Gastrocnemius medialis (tissue), 4 donors: ENCODE data around the gene ZFAND6. TPM values are rescaled to one million over a fixed set of nuclear protein-coding genes. Genes with fewer than 3 reads are reported as not detected.
"Not testable (repeated sequence)": the region's sequence is repeated elsewhere in the genome, so short reads cannot be mapped to it uniquely, and the experiment has no call there.

Experiments
- ATAC-seq, 2 donors: fragments of 150-250 bp; one replicate each; pipeline ENCODE4 v1.9.1; 2016
- DNase-seq, 2 donors: peaks; one replicate each; pipeline ENCODE4 v3.0.0-alpha.2; 2019
- H3K27ac ChIP-seq, 4 donors: fragments of 200-600 bp; sonication (generic); 1 replicate in 1 of 4; 2 replicates in 3 of 4; pipeline ENCODE4 v1.5.1; 2016 to 2018; ENCODE audit warnings: mild to moderate bottlenecking in 2 of 4, moderate library complexity in 1 of 4
- H3K27me3 ChIP-seq, 3 donors: fragments of 200-600 bp; sonication (generic) in 2 of 3; 1 replicate in 1 of 3; 2 replicates in 2 of 3; pipeline versions ENCODE4 v1.5.1 to v1.6.0; 2016 to 2019; ENCODE audit warnings: mild to moderate bottlenecking in 1 of 3, moderate library complexity in 1 of 3
- H3K36me3 ChIP-seq, 2 donors: fragments of 200-600 bp; sonication (generic) in 1 of 2; one replicate each; pipeline ENCODE4 v1.5.1; 2017 to 2018
- H3K4me1 ChIP-seq, 2 donors: fragments of 200-600 bp; sonication (generic) in 1 of 2; one replicate each; pipeline ENCODE4 v1.5.1; 2016 to 2017; ENCODE audit warnings: mild to moderate bottlenecking in 2 of 2
- H3K4me3 ChIP-seq, 4 donors: fragments of 200-600 bp; sonication (generic) in 3 of 4; 1 replicate in 1 of 4; 2 replicates in 3 of 4; pipeline ENCODE4 v1.5.1; 2016 to 2019; ENCODE audit warnings: mild to moderate bottlenecking in 2 of 4
- H3K9me3 ChIP-seq, 3 donors: fragments of 200-600 bp; sonication (generic) in 2 of 3; 1 replicate in 1 of 3; 2 replicates in 2 of 3; pipeline ENCODE4 v1.5.1; 2016 to 2019
- POLR2A ChIP-seq, 2 donors: fragments of 450-650 bp; IDR thresholded peaks; one replicate each; pipeline ENCODE4 v1.6.1; 2017; ENCODE audit warnings: antibody characterized with exemption in 2 of 2, mild to moderate bottlenecking in 2 of 2, moderate library complexity in 2 of 2
- in situ Hi-C, 4 donors: fragments of 200-750 bp; cut with MboI; loops; one replicate each; pipeline versions ENCODE4 v1.15.0 to v1.8.0; 2017; ENCODE audit warnings: low sequenced_read_pairs in 4 of 4
- intact Hi-C: fragments of 100-400 bp; cut with DNase I; formaldehyde crosslinking; loops from one replicate; pipeline ENCODE4 v1.15.1; 2023; ENCODE audit warnings: low total_unique reads
- total RNA-seq, 4 donors: library from RNA; depleted of rRNA; stranded (reverse); fragments of >200 nt; gene quantifications; one replicate each; pipeline versions ENCODE4 v1.1.0 to v1.2.3, GENCODE V29; 2016
- TF ChIP-seq, protein P1 (sequence below), 5 experiments: fragments of 450-650 bp in 3 of 5; fragments of 200-600 bp in 2 of 5; sonication (generic) in 2 of 5; IDR thresholded peaks in 4 of 5; conservative IDR thresholded peaks in 1 of 5; 1 replicate in 4 of 5; 2 replicates in 1 of 5; pipeline ENCODE4 v1.5.1; 2016 to 2019; ENCODE audit warnings: antibody characterized with exemption in 5 of 5, mild to moderate bottlenecking in 3 of 5, moderate library complexity in 3 of 5

ZFAND6 gene
- total RNA-seq, 4 donors from 2014 or later, result 95.4 to 196 (median 146) TPM

DNA sequence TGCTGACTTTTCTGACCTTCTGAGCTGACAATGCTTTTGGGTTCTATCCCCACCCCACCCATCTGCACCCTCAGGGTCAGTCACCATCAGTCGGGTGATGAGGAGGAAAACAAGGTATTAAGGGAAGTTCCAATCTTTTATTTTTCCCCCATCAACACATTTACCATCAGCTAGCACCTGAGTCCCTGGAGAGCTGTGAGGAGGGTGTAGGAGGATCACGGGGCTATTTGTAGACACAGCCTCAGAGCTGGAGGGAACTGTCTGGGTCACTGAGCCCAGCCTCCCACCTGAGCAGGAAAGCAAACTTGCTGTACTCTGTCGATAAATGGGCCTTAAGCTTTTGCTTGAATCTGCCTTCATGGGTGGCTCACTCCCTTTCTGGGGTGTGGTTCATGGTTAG is 24.8 kb upstream of the ZFAND6 start:
- H3K4me1 ChIP-seq, result peaks cover 9% of the 10 kb centered on the region in 2 donors
- no peaks in the 10 kb centered on the region for H3K27me3 ChIP-seq
- DNase-seq (no peak), ATAC-seq (no peak)
- no peaks in the 10 kb centered on the region for H3K36me3 ChIP-seq
- H3K4me3 ChIP-seq, result no peak overlapping the region
- no peaks in the 10 kb centered on the region for H3K9me3 ChIP-seq
- TF ChIP-seq POLR2A (IDR thresholded peaks at IDR 0.05), result no peak
- TF ChIP-seq, protein P1, sequence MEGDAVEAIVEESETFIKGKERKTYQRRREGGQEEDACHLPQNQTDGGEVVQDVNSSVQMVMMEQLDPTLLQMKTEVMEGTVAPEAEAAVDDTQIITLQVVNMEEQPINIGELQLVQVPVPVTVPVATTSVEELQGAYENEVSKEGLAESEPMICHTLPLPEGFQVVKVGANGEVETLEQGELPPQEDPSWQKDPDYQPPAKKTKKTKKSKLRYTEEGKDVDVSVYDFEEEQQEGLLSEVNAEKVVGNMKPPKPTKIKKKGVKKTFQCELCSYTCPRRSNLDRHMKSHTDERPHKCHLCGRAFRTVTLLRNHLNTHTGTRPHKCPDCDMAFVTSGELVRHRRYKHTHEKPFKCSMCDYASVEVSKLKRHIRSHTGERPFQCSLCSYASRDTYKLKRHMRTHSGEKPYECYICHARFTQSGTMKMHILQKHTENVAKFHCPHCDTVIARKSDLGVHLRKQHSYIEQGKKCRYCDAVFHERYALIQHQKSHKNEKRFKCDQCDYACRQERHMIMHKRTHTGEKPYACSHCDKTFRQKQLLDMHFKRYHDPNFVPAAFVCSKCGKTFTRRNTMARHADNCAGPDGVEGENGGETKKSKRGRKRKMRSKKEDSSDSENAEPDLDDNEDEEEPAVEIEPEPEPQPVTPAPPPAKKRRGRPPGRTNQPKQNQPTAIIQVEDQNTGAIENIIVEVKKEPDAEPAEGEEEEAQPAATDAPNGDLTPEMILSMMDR (IDR thresholded peaks at IDR 0.05 in 4 of 5, conservative IDR thresholded peaks at IDR 0.05 in 1 of 5), result no peak
- in situ Hi-C loops (no loop called here), intact Hi-C loops (no loop called here)
- no peak overlapping the region for H3K27ac ChIP-seq

DNA sequence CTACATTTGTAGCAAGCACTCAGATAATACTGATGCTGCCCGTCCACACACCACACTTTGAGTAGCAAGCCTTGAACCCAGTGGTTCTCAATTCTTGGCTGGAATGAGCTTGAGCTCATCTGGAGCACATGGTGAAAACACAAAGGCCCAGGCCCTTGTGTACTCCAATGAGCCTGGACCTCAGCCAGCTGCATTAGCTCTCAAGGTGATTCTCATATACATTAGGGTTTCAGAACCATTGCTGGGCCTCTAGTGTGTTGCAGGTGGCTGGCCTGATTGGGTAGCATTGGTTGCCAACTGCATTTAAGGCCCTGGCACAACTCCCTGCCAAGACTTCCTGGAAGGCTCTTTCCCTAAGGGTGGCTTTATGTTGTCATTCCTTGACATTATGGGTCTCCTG is 23.4 kb upstream of the ZFAND6 start:
- H3K27me3 ChIP-seq, result no peaks in the 10 kb centered on the region
- no peak for TF ChIP-seq POLR2A (IDR thresholded peaks at IDR 0.05)
- TF ChIP-seq, protein P1 (IDR thresholded peaks at IDR 0.05 in 4 of 5, conservative IDR thresholded peaks at IDR 0.05 in 1 of 5), result no peak
- intact Hi-C loops, result no loop called here
- in situ Hi-C loops, result no loop called here
- DNase-seq, result no peak
- no peak for ATAC-seq
- H3K36me3 ChIP-seq, result no peaks in the 10 kb centered on the region
- no peak overlapping the region for H3K27ac ChIP-seq
- peaks cover 9% of the 10 kb centered on the region in 2 donors for H3K4me1 ChIP-seq
- H3K4me3 ChIP-seq, result no peak overlapping the region
- H3K9me3 ChIP-seq, result no peaks in the 10 kb centered on the region

DNA sequence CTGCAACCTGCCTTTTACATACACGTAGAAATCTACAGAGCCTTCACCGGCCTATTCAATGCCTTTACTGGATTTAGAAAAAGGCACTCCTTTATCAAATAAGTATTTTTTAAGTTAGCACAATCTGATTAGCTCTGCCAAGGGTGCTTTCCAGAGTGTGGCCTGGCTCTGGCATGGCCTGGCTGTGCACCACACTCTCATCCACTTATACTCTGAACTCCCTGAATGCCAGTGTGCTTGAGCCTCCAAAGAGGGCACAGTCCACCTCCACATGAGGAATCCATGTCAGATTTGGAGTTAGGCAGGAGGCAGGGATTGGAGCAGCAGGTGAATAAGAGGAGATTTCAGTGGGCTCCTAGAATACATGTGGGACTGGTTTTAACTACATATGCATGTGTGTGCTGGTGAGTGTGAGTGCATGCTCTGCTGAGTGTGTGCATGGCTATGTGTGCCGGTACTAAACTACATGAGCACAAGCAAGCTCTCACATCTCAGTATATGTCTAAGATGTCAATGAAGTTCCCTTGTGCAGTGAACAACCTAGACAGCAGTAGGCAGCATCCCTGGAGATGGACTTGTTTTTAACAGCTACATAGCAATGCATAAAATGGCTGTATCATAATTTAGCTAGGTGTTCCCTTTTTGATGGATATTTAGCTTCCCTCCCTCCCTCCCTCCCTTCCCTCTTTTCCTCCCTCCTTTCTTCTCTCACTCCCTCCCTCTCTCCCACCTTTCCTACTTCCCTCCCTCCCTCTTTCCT is 17.8 kb upstream of the ZFAND6 start:
- H3K27ac ChIP-seq, result no peak overlapping the region
- ATAC-seq, result no peak

DNA sequence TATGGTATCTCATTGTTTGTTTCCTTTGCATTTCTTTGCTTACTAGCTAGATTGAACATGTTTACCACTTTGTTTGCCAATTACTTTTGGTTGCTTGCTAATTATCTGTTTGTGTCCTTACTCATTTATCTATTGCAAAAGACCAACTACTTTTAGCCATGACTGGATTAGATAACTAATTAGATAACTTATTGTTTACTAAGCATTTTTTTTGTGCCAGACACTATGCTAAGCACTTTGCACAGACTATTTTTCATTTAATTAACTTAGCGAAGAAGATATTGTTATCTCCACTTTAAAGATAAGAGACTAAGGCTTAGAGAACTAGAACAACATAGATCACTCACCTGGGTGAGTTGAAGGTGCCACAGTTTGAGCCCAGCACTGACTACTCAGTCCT is 16.9 kb upstream of the ZFAND6 start:
- in situ Hi-C loops (no loop called here), intact Hi-C loops (no loop called here)
- no peaks in the 10 kb centered on the region for H3K36me3 ChIP-seq
- H3K9me3 ChIP-seq, result no peaks in the 10 kb centered on the region
- TF ChIP-seq, protein P1 (IDR thresholded peaks at IDR 0.05 in 4 of 5, conservative IDR thresholded peaks at IDR 0.05 in 1 of 5), result no peak
- no peaks in the 10 kb centered on the region for H3K4me1 ChIP-seq
- no peaks in the 10 kb centered on the region for H3K27me3 ChIP-seq
- H3K4me3 ChIP-seq, result no peak overlapping the region
- DNase-seq (no peak), ATAC-seq (no peak)
- H3K27ac ChIP-seq, result no peak overlapping the region

More for the DNA sequence above, 17.8 kb upstream of the ZFAND6 start:
- H3K27me3 ChIP-seq, result no peaks in the 10 kb centered on the region
- TF ChIP-seq POLR2A (IDR thresholded peaks at IDR 0.05), result no peak
- TF ChIP-seq, protein P1 (IDR thresholded peaks at IDR 0.05 in 4 of 5, conservative IDR thresholded peaks at IDR 0.05 in 1 of 5), result no peak
- intact Hi-C loops (no loop called here), in situ Hi-C loops (no loop called here)
- no peaks in the 10 kb centered on the region for H3K4me1 ChIP-seq
- H3K4me3 ChIP-seq, result no peak overlapping the region
- no peak for DNase-seq
- no peaks in the 10 kb centered on the region for H3K9me3 ChIP-seq
- no peaks in the 10 kb centered on the region for H3K36me3 ChIP-seq

DNA sequence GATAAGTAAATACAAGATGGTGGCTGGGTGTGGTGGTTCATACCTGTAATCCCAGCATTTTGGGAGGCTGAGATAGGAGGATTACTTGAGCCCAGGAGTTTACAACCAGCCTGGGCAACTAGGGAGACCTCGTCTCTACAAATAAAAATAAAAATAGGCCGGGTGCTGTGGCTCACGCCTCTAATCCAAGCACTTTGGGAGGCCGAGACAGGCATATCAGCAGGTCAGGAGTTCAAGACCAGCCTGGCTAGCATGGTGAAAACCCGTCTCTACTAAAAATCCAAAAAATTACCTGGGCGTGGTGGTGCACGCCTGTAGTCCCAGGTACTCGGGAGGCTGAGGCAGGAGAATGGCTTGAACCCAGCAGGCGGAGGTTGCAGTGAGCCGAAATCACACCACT is 14.3 kb upstream of the ZFAND6 start:
- H3K4me1 ChIP-seq, H3K36me3 ChIP-seq, DNase-seq, H3K4me3 ChIP-seq, ATAC-seq, in situ Hi-C loops, H3K27me3 ChIP-seq, H3K9me3 ChIP-seq, intact Hi-C loops, H3K27ac ChIP-seq: not testable (repeated sequence)
